ENCODE measurements around the gene GABRE.
"Not testable (repeated sequence)": the region's sequence is repeated elsewhere in the genome, so short reads cannot be mapped to it uniquely, and the experiment has no call there.

The GABRE gene

DNA sequence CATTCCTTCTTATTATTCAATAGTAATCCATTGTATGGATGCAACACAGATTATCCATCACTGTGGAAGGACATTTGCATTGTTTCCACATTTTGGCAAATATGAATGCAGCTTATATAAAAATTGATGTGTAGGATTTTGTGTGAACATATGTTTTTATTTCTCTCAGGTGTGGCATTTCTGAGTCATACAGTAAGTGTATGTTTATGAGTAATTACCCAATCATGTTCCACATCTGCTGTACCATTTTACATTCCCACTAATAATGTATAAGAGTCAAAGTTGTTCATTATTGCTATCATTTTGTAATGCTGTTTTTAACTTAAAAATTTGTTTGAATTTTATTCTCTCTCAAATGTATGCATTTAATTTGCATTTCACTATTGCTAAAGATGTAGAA lies 36.3 kb downstream of the GABRE start:
- Histone ChIP-seq H3K4me1 (ENCODE audit: insufficient read depth, low read length) (no peaks in the 10 kb centered on the region), H3K27me3 (ENCODE audit: insufficient read depth, low read length) (no peaks in the 10 kb centered on the region), H3K9me3 (ENCODE audit: low read length) (no peaks in the 10 kb centered on the region), H3K36me3 (ENCODE audit: insufficient read depth, low read length) (no peaks in the 10 kb centered on the region), H2AFZ (ENCODE audit: low read depth, low read length) (no peak overlapping the region), H3K4me3 (ENCODE audit: low read length) (no peak overlapping the region)

DNA sequence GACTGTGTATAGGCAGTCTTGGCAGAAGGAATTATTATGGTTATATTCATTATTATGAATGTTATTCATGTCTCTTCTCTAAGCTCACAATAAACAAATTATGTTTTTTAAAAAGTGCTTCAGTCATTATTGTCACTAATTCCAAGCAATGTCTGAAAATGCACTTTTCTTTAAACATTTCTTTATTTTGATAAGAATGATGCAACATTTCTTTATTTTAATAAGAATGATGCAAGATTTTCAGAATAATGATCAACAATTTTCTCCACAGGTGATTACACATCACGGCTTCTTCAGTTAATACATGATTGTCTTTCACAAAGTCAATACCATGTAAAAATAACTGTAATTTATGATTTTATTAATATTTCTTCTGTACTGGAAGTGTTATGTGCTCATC lies 39.1 kb downstream of the GABRE start:
- H3K36me3 ChIP-seq (ENCODE audit: insufficient read depth, low read length), result no peaks in the 10 kb centered on the region
- H3K4me1 ChIP-seq (ENCODE audit: insufficient read depth, low read length), result no peaks in the 10 kb centered on the region
- H3K27me3 ChIP-seq (ENCODE audit: insufficient read depth, low read length), result no peaks in the 10 kb centered on the region
- H3K9me3 ChIP-seq (ENCODE audit: low read length), result no peaks in the 10 kb centered on the region
- no peak overlapping the region for H2AFZ ChIP-seq (ENCODE audit: low read depth, low read length)
- H3K4me3 ChIP-seq (ENCODE audit: low read length), result no peak overlapping the region

DNA sequence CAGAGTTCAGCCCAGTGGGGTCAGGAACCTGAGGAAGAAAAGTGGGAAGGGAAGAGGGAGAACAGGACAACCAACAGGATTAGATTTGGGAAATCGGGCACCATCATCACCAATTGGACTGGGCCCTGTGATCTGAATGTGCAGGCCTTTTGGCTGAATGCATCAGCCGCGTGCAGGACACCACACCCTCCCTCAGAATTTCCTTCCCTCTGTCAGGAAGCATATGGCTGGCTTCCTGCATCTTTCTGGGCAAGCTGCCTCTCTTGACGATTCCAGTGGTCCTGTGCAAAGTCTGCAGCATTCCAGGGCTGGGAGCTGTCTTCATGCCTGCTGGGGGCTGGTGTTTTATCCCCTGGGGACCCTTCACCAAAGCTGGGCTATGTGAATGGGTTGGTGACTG lies 45.4 kb downstream of the GABRE start:
- Histone ChIP-seq H3K36me3 (ENCODE audit: insufficient read depth, low read length) (no peaks in the 10 kb centered on the region), H3K4me3 (ENCODE audit: low read length) (no peak overlapping the region), H2AFZ (ENCODE audit: low read depth, low read length) (no peak overlapping the region), H3K4me1 (ENCODE audit: insufficient read depth, low read length) (no peaks in the 10 kb centered on the region), H3K9me3 (ENCODE audit: low read length) (no peaks in the 10 kb centered on the region), H3K27me3 (ENCODE audit: insufficient read depth, low read length) (no peaks in the 10 kb centered on the region)

DNA sequence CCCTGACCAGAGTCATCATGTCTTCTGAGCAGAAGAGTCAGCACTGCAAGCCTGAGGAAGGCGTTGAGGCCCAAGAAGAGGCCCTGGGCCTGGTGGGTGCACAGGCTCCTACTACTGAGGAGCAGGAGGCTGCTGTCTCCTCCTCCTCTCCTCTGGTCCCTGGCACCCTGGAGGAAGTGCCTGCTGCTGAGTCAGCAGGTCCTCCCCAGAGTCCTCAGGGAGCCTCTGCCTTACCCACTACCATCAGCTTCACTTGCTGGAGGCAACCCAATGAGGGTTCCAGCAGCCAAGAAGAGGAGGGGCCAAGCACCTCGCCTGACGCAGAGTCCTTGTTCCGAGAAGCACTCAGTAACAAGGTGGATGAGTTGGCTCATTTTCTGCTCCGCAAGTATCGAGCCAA lies 50.8 kb downstream of the GABRE start:
- no peak overlapping the region for H2AFZ ChIP-seq (ENCODE audit: low read depth, low read length)
- H3K36me3 ChIP-seq (ENCODE audit: insufficient read depth, low read length), result no peaks in the 10 kb centered on the region
- no peaks in the 10 kb centered on the region for H3K9me3 ChIP-seq (ENCODE audit: low read length)
- H3K4me3 ChIP-seq (ENCODE audit: low read length), result no peak overlapping the region
- no peaks in the 10 kb centered on the region for H3K27me3 ChIP-seq (ENCODE audit: insufficient read depth, low read length)
- no peaks in the 10 kb centered on the region for H3K4me1 ChIP-seq (ENCODE audit: insufficient read depth, low read length)

DNA sequence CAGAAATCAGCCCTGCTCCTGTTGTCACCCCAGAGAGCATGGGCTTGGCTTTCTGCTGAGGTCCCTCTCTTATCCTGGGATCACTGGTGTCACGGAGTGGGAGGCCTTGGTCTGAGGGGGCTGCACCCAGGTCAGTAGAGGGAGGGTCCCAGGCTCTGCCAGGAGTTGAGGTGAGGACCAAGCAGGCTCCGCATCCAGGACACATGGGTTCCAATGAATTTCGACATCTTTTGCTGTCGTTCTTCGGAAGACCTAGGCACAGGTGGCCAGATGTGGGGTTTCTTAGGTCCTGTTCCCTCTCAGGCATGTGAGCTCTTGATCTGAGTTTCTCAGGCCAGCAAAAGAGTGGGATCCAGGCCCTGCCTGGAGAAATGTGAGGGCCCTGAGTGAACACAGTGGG lies 51.8 kb downstream of the GABRE start:
- Histone ChIP-seq H3K36me3 (ENCODE audit: insufficient read depth, low read length) (no peaks in the 10 kb centered on the region), H2AFZ (ENCODE audit: low read depth, low read length) (no peak overlapping the region), H3K4me1 (ENCODE audit: insufficient read depth, low read length) (no peaks in the 10 kb centered on the region), H3K27me3 (ENCODE audit: insufficient read depth, low read length) (no peaks in the 10 kb centered on the region), H3K4me3 (ENCODE audit: low read length) (no peak overlapping the region), H3K9me3 (ENCODE audit: low read length) (no peaks in the 10 kb centered on the region)

DNA sequence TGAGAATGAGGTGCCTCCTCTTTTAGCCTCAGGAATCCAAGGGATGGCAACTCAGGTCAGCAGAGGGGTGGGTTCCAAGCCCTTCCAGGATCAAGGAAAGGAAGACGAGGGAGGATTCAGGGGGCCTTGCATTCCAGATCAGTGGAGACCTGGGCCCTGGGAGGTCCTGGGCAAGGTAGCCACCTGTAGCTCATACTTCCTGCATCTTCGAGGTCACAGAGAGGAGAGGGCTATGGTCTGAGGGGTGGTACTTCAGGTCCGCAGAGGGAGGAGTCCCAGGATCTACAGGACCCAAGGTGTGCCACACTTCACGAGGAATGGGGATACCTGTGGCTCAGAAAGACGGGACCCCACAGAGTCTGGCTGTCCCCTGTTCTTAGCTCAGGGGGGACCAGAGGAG lies 52.6 kb downstream of the GABRE start:
- no peaks in the 10 kb centered on the region for H3K27me3 ChIP-seq (ENCODE audit: insufficient read depth, low read length)
- no peak overlapping the region for H3K4me3 ChIP-seq (ENCODE audit: low read length)
- no peaks in the 10 kb centered on the region for H3K9me3 ChIP-seq (ENCODE audit: low read length)
- H3K4me1 ChIP-seq (ENCODE audit: insufficient read depth, low read length), result no peaks in the 10 kb centered on the region
- no peaks in the 10 kb centered on the region for H3K36me3 ChIP-seq (ENCODE audit: insufficient read depth, low read length)
- H2AFZ ChIP-seq (ENCODE audit: low read depth, low read length), result no peak overlapping the region

DNA sequence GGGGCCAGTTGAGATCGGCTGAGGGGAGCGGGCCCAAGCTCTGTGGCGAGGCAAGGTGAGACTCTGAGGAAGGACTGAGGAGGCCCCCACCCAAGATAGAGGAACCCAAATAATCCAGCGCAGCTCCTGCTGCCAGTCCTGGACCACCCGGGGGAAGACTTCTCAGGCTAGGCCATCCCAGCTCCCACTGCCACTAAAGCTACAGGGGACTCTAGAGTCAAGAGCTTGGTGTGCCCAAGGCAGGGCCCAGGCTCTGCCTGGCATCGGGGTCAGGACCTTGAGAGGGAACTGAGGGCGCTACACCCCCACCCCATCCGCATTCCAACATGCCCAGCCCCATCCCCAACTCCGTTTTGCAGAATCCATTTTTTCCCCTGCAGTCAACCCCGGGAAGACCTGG lies 53.2 kb downstream of the GABRE start:
- no peaks in the 10 kb centered on the region for H3K27me3 ChIP-seq (ENCODE audit: insufficient read depth, low read length)
- H3K4me3 ChIP-seq (ENCODE audit: low read length), result no peak overlapping the region

DNA sequence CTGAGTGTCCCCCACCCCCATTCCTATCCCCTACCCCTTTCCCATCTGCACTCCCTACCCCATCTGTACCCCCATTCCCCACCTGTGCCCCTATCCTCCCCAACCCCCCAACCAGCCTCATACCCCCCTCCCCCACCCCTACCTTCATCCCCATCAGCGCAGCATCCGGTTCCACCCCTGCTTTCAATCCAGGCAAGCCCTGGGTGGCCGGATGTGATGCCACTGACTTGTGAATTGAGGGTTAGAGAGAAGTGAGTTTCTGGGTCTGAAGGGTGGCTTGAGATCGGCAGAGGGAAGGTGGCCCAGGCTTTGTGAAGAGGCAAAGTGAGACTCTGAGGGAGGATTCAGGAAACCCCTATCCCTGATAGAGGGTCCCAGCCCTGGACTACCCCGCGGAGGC lies 53.9 kb downstream of the GABRE start:
- Histone ChIP-seq H2AFZ (ENCODE audit: low read depth, low read length) (no peak overlapping the region), H3K4me1 (ENCODE audit: insufficient read depth, low read length) (no peaks in the 10 kb centered on the region), H3K27me3 (ENCODE audit: insufficient read depth, low read length) (no peaks in the 10 kb centered on the region), H3K36me3 (ENCODE audit: insufficient read depth, low read length) (no peaks in the 10 kb centered on the region), H3K4me3 (ENCODE audit: low read length) (no peak overlapping the region), H3K9me3 (ENCODE audit: low read length) (no peaks in the 10 kb centered on the region)

More for the DNA sequence above, 53.2 kb downstream of the GABRE start:
- Histone ChIP-seq H3K36me3 (ENCODE audit: insufficient read depth, low read length) (no peaks in the 10 kb centered on the region), H2AFZ (ENCODE audit: low read depth, low read length) (no peak overlapping the region), H3K9me3 (ENCODE audit: low read length) (no peaks in the 10 kb centered on the region), H3K4me1 (ENCODE audit: insufficient read depth, low read length) (no peaks in the 10 kb centered on the region)

DNA sequence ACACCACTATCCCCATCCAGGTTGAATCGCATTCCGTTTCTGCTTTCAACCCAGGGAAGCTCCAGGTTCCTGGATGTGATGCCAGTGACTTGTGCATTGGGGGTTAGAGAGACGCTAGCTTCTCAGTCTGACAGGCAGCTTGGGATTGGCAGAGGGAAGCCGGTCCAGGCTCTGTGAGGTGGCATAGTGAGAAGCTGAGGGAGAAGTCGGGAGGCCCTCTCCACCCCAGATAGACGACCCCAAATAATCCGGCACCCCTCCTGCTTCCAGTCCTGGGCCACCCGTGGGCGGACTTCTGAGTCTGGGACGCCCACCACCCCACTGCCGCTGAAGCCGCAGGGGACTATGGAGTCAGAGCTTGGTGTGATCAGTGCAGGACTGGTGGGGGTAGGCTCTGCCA lies 54.4 kb downstream of the GABRE start:
- no peak overlapping the region for H3K4me3 ChIP-seq (ENCODE audit: low read length)
- no peaks in the 10 kb centered on the region for H3K36me3 ChIP-seq (ENCODE audit: insufficient read depth, low read length)
- H3K4me1 ChIP-seq (ENCODE audit: insufficient read depth, low read length), result no peaks in the 10 kb centered on the region
- H2AFZ ChIP-seq (ENCODE audit: low read depth, low read length), result no peak overlapping the region
- H3K9me3 ChIP-seq (ENCODE audit: low read length), result no peaks in the 10 kb centered on the region
- H3K27me3 ChIP-seq (ENCODE audit: insufficient read depth, low read length), result no peaks in the 10 kb centered on the region

DNA sequence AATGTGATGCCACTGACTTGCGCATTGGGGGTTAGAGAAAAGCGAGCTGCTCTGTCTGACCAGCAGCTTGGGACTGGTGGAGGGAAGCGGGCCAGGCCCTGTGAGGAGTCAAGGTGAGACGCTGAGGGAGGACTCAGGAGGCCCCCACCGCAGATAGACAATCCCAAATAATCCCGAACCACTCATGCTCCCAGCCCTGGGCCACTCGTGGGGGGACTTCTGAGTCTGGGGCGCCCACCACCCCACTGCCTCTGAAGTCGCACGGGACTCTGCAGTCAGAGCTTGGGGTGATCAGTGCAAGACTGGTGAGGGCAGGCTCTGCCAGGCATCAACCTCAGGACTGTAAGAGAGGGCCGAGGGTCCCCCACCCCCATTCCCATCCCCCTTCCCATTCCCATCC lies 54.9 kb downstream of the GABRE start:
- Histone ChIP-seq H3K9me3 (ENCODE audit: low read length) (no peaks in the 10 kb centered on the region), H3K27me3 (ENCODE audit: insufficient read depth, low read length) (no peaks in the 10 kb centered on the region), H3K36me3 (ENCODE audit: insufficient read depth, low read length) (no peaks in the 10 kb centered on the region), H3K4me3 (ENCODE audit: low read length) (no peak overlapping the region), H3K4me1 (ENCODE audit: insufficient read depth, low read length) (no peaks in the 10 kb centered on the region), H2AFZ (ENCODE audit: low read depth, low read length) (no peak overlapping the region)

DNA sequence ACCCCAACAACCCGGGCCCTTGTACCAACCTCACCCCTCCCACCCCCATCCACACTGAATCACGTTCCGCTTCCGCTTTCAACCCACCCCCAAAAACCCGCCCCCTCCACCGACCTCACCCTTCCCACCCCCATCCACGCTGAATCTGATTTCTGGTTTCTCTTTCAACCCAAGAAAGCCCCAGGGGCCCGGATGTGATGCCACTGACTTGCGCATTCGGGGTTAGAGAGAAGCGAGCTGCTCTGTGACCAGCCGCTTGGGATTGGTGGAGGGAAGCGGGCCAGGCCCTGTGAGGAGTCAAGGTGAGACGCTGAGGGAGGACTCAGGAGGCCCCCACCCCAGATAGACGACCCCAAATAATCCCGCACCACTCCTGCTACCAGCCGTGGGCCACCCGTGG lies 55.7 kb downstream of the GABRE start:
- not testable (repeated sequence) for H3K4me3 ChIP-seq (ENCODE audit: low read length); H3K4me1 ChIP-seq (ENCODE audit: insufficient read depth, low read length); H3K36me3 ChIP-seq (ENCODE audit: insufficient read depth, low read length); H3K27me3 ChIP-seq (ENCODE audit: insufficient read depth, low read length); H3K9me3 ChIP-seq (ENCODE audit: low read length); H2AFZ ChIP-seq (ENCODE audit: low read depth, low read length)

DNA sequence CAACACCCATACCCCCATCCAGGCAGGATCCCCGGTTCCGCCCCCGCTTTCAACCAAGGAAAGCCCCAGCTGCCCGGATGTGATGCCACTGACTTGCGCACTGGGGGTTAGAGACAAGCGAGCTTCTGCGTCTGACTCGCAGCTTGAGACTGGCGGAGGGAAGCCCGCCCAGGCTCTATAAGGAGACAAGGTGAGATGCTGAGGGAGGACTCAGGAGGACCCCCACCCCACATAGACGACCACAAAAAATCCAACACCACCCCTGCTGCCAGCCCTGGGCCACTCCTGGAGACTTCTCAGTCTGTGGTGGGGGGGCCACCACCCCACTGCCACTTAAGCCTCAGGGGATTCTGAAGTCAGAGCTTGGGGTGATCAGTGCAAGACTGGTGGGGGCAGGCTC lies 61.7 kb downstream of the GABRE start, which contains the start of gene MAGEA4:
TSS of gene MAGEA4 (plus strand) at position 110 of the 400 bp plus-strand sequence. CDS start 10,776 bp downstream, outside the sequence.
- Histone ChIP-seq H3K27me3 (ENCODE audit: insufficient read depth, low read length) (no peaks in the 10 kb centered on the region), H3K4me3 (ENCODE audit: low read length) (no peak within 1 kb of the TSS), H3K9me3 (ENCODE audit: low read length) (no peaks in the 10 kb centered on the region), H2AFZ (ENCODE audit: low read depth, low read length) (no peak within 1 kb of the TSS), H3K36me3 (ENCODE audit: insufficient read depth, low read length) (no peaks in the 10 kb centered on the region), H3K4me1 (ENCODE audit: insufficient read depth, low read length) (no peaks in the 10 kb centered on the region)

DNA sequence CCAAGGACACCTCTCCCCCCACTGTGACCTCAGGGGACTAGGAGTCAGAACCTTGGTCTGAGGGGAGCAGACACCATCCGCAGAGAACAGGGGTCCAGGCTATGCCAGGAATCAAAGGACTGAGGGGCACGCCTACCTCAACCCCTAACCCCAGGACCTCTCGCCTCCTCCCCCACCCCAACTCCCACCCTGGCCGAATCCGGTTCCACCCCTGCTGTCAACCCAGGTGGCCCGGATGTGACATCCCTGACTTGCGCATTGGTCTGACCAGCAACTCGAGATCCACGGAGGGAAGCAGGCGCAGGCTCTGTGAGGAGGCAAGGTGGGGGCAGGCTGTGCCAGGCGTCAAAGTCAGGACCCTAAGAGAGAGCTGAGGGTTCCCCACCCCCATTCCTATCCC lies 62.3 kb downstream of the GABRE start:
- Histone ChIP-seq H2AFZ (ENCODE audit: low read depth, low read length) (no peak overlapping the region), H3K27me3 (ENCODE audit: insufficient read depth, low read length) (no peaks in the 10 kb centered on the region), H3K4me1 (ENCODE audit: insufficient read depth, low read length) (no peaks in the 10 kb centered on the region), H3K9me3 (ENCODE audit: low read length) (no peaks in the 10 kb centered on the region), H3K36me3 (ENCODE audit: insufficient read depth, low read length) (no peaks in the 10 kb centered on the region), H3K4me3 (ENCODE audit: low read length) (no peak overlapping the region)

DNA sequence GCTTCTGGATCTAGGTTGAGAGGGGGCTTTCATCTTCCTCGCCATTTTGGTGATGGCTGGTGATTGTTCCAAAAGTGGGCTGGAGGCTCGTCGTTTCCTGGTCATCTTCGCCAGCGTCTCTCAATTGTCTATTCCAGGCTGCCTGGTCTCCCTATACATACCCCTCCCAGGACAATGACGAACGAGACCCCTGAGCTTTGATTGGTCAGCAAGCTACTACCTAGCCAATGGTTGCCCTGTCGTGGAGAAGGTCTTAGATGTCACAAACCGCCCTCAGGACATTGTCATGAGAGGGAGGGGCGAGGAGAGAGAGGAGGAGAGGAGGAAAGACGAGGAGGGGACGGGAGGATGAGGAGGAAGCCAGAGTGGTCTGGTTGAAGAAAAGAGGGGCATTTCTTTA lies 69.5 kb downstream of the GABRE start:
- Histone ChIP-seq H2AFZ (ENCODE audit: low read depth, low read length) (no peak overlapping the region), H3K4me3 (ENCODE audit: low read length) (no peak overlapping the region), H3K9me3 (ENCODE audit: low read length) (no peaks in the 10 kb centered on the region), H3K4me1 (ENCODE audit: insufficient read depth, low read length) (no peaks in the 10 kb centered on the region), H3K27me3 (ENCODE audit: insufficient read depth, low read length) (no peaks in the 10 kb centered on the region), H3K36me3 (ENCODE audit: insufficient read depth, low read length) (no peaks in the 10 kb centered on the region)

Data from neuron (in vitro differentiated cells).